ENCODE measurements around the gene SNU13.
"Not testable (repeated sequence)": the region's sequence is repeated elsewhere in the genome, so short reads cannot be mapped to it uniquely, and the experiment has no call there.

- TF ChIP-seq CTCF, POLR2AphosphoS5 (IDR thresholded peaks at IDR 0.05): not testable (repeated sequence)
Measured at GRCh38 chr22:41637623-41638022, 51.0 kb downstream of the SNU13 start.

Data from prostate gland (tissue), 2 donors.